CD8-positive, alpha-beta memory T cell (primary cell): ENCODE measurements around the gene KCTD1. TPM values are rescaled to one million over a fixed set of nuclear protein-coding genes. Genes with fewer than 3 reads are reported as not detected.

Experiments
- CTCF ChIA-PET: fragments of 350-600 bp; sonication (Branson Sonifier 250); formaldehyde crosslinking; loops from one replicate; lab custom pipeline; 2021; ENCODE audit warnings: antibody characterized with exemption; lab: Charles Lee
- POLR2A ChIA-PET: fragments of 350-600 bp; sonication (Branson Sonifier 250); formaldehyde crosslinking; loops from one replicate; lab custom pipeline; 2021; ENCODE audit warnings: antibody characterized with exemption; lab: Charles Lee
- DNase-seq, 5 donors: peaks; one replicate each; pipeline versions ENCODE4 v3.0.0 to v3.0.0-alpha.2; 2020 to 2022; ENCODE audit warnings: mixed read lengths in 1 of 5
- H3K27ac ChIP-seq: one replicate; pipeline ENCODE4 v1.7.0; 2013; ENCODE audit warnings: low read depth, mild to moderate bottlenecking, low read length, moderate library complexity
- H3K27me3 ChIP-seq: 2 replicates; pipeline ENCODE4 v1.7.0; 2013; ENCODE audit warnings: low read length, mild to moderate bottlenecking; ENCODE audit not compliant: insufficient read depth, poor library complexity, severe bottlenecking
- H3K36me3 ChIP-seq: 2 replicates; pipeline ENCODE4 v1.7.0; 2013; ENCODE audit warnings: mild to moderate bottlenecking, low read length, moderate library complexity; ENCODE audit not compliant: insufficient read depth
- H3K4me1 ChIP-seq: 2 replicates; pipeline ENCODE4 v1.7.0; 2013; ENCODE audit warnings: mild to moderate bottlenecking, low read length, moderate library complexity; ENCODE audit not compliant: insufficient read depth
- H3K4me3 ChIP-seq: 2 replicates; pipeline ENCODE4 v1.7.0; 2013; ENCODE audit warnings: mild to moderate bottlenecking, low read length
- H3K9me3 ChIP-seq: 2 replicates; pipeline ENCODE4 v1.7.0; 2013; ENCODE audit warnings: mild to moderate bottlenecking, low read length
- H3K27ac Mint-ChIP-seq, 8 donors: one replicate each; pipeline ENCODE4 v1.8.0; 2020 to 2021; ENCODE audit warnings: mixed read lengths in 8 of 8, mild to moderate bottlenecking in 6 of 8, inconsistent platforms in 3 of 8, moderate library complexity in 3 of 8
- H3K27me3 Mint-ChIP-seq, 2 donors: one replicate each; pipeline ENCODE4 v1.8.0; 2020 to 2021; ENCODE audit warnings: mixed read lengths in 2 of 2, mild to moderate bottlenecking in 1 of 2, moderate library complexity in 1 of 2
- H3K36me3 Mint-ChIP-seq, 3 donors: one replicate each; pipeline ENCODE4 v1.8.0; 2020 to 2021; ENCODE audit warnings: mixed read lengths in 3 of 3, inconsistent platforms in 1 of 3, mild to moderate bottlenecking in 1 of 3
- H3K4me1 Mint-ChIP-seq, 3 donors: one replicate each; pipeline ENCODE4 v1.8.0; 2020 to 2021; ENCODE audit warnings: mixed read lengths in 3 of 3, inconsistent platforms in 1 of 3, mild to moderate bottlenecking in 1 of 3
- H3K4me3 Mint-ChIP-seq, 7 donors: one replicate each; pipeline ENCODE4 v1.8.0; 2020 to 2021; ENCODE audit warnings: mixed read lengths in 7 of 7, mild to moderate bottlenecking in 6 of 7, moderate library complexity in 4 of 7, inconsistent platforms in 2 of 7
- H3K9me3 Mint-ChIP-seq, 5 donors: one replicate each; pipeline ENCODE4 v1.8.0; 2020 to 2022; ENCODE audit warnings: mixed read lengths in 5 of 5, mild to moderate bottlenecking in 3 of 5, moderate library complexity in 2 of 5, inconsistent platforms in 1 of 5
- polyA plus RNA-seq: library from polyadenylated mRNA; unstranded; fragments of 300-500 nt; fragmentation: Illumina TruSeq; gene quantifications from one replicate; pipeline ENCODE4 v1.2.3, GENCODE V29; 2021
- total RNA-seq, 2 experiments: library from RNA; stranded (reverse); gene quantifications; one replicate each; pipeline ENCODE4 v1.2.3, GENCODE V29; 2021

The KCTD1 gene
- total and polyA plus RNA-seq, 3 experiments from 2014 or later = 0.22 to 4.2 (median 3.5) TPM

DNA sequence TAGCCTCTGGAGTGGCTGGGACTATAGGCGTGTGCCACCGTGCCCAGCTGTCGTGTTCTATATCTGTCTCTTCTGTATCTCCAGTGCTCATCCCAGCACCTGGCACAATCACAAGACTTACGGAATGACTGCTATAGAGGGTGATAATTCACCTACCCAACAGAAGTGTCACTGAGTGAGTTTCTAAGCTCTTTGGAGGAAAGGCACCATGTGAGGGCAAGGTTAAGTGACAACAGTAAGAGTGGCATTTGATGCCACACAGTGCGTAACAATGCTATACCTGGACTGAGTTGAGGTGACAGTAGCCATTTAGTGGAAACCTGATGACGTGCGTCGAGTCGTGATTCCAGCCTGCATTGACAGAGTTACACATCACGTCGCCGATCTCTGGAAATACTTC is 89.0 kb downstream of the KCTD1 start:
- H3K36me3 ChIP-seq = no peaks in the 10 kb centered on the region
- CTCF ChIA-PET = interaction anchor here (1.0 kb wide), 1 partner anchor 10 kb away, joined by 3 read pairs; no protein-coding TSS in a partner anchor
- POLR2A ChIA-PET = no interaction called here
- no peaks in the 10 kb centered on the region for H3K9me3 Mint-ChIP-seq
- no peak overlapping the region for H3K27ac ChIP-seq
- peaks cover 0 to 13% (median 9%) of the 10 kb centered on the region in 3 donors for H3K36me3 Mint-ChIP-seq
- no peaks in the 10 kb centered on the region for H3K27me3 Mint-ChIP-seq
- H3K4me1 Mint-ChIP-seq = no peaks in the 10 kb centered on the region
- no peaks in the 10 kb centered on the region for H3K9me3 ChIP-seq
- no peak overlapping the region for H3K4me3 Mint-ChIP-seq
- H3K27ac Mint-ChIP-seq = no peak overlapping the region
- no peak for DNase-seq
- H3K27me3 ChIP-seq = no peaks in the 10 kb centered on the region
- H3K4me1 ChIP-seq = no peaks in the 10 kb centered on the region
- H3K4me3 ChIP-seq = no peak overlapping the region

DNA sequence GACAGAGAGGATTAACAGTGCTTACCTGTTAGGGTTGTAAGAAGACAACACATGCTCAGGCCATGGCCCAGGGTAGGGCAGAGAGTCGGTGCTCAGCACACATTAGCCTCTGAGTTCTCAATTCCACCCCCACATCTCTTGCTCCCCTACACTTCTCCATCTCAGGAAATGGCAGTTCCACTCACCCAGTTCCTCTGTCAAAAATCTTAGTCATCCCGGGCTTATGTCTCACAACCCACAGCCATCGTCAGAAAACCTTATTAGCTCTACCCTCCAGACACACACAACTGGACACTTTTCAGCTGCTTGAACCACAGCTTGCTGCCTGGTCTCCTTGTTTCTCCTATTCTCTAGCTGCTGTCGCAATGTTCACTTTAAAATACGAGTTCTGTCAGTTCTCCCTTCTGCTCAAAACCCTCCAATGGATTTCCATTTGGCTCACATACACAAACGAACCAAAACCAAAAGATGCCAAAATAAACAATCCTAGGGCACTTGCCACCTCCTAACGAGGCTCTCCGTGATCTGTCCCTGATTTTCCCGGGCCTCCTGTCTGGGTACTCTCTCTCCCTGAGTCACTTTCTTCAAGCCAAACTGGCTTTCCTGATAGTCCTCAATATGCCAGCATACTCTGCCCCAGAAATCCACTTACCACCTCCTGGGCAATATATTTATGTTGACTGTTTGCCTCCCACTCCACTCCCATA is 89.7 kb downstream of the KCTD1 start:
- no peaks in the 10 kb centered on the region for H3K27me3 ChIP-seq
- H3K36me3 ChIP-seq = no peaks in the 10 kb centered on the region
- Mint-ChIP-seq H3K27ac (no peak overlapping the region), H3K9me3 (no peaks in the 10 kb centered on the region), H3K36me3 (peaks cover 0 to 11% (median 8%) of the 10 kb centered on the region in 3 donors), H3K27me3 (no peaks in the 10 kb centered on the region), H3K4me1 (no peaks in the 10 kb centered on the region), H3K4me3 (no peak overlapping the region)
- no peak overlapping the region for H3K4me3 ChIP-seq
- H3K9me3 ChIP-seq = no peaks in the 10 kb centered on the region
- H3K27ac ChIP-seq = no peak overlapping the region
- no peak for DNase-seq
- no peaks in the 10 kb centered on the region for H3K4me1 ChIP-seq
- ChIA-PET POLR2A (no interaction called here), CTCF (interaction anchor here (1.0 kb wide), 1 partner anchor 10 kb away, joined by 3 read pairs; no protein-coding TSS in a partner anchor)

DNA sequence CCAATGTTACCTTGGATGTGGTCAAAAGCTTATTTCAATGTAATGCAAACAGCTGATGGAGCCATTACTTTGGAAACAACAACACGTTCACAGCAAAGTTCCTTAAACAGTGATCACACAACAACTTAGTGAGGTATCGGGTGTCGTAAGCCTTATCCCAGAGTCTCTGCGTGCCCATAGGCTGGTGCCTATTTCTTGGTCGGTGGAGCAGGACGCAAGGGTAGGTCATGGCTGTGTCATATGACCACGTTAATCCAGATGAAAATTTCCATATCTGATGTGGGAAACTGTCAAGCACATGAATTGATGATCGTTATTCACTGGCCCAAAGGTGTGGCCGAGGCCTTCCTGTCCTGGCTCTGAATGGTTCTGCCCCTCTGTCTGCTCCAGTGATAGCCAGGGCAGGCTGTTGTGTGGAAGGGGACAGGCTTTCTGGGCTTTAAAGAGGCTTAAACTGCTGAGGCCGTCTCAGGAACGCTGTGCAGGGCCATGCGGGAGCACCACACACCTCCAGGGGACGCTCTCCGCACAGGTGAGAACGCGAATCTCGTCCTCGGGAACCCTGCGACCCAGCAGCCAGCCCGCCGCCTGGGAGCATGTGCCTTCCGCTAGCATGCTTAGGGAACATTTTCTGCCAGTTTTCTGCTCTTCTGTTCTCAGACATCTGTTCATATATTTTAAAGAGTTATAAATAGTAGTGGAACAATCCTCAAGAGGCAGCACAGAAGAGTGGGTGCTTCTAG is 90.6 kb downstream of the KCTD1 start:
- CTCF ChIA-PET = no interaction called here
- no peak overlapping the region for H3K4me3 Mint-ChIP-seq
- no peaks in the 10 kb centered on the region for H3K27me3 Mint-ChIP-seq
- POLR2A ChIA-PET = no interaction called here
- peaks cover 0 to 11% (median 8%) of the 10 kb centered on the region in 3 donors for H3K36me3 Mint-ChIP-seq
- DNase-seq = no peak
- H3K9me3 ChIP-seq = no peaks in the 10 kb centered on the region
- no peak overlapping the region for H3K4me3 ChIP-seq
- no peaks in the 10 kb centered on the region for H3K4me1 ChIP-seq
- H3K9me3 Mint-ChIP-seq = no peaks in the 10 kb centered on the region
- H3K27ac Mint-ChIP-seq = no peak overlapping the region
- no peaks in the 10 kb centered on the region for H3K4me1 Mint-ChIP-seq
- H3K27me3 ChIP-seq = no peaks in the 10 kb centered on the region
- H3K27ac ChIP-seq = no peak overlapping the region
- H3K36me3 ChIP-seq = no peaks in the 10 kb centered on the region

DNA sequence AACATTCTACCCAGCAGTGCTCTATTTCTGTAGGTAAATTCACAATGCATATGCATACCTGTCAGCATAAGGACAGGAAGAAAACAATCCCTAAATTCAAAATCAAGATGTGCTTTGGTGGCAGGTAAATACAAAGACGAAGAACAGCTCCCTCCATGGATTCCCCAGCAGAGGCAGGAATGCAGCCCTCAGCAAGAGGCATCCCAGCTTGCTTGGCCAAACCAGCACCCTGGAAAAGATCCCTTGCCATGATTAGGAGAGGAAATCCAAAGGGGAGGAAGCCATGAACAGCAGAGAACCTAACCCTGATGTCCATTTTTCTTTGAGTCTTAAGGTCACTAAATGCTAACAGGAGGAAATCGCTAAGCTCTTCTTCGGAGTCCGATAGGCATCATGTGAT is 91.2 kb downstream of the KCTD1 start:
- no peak for DNase-seq
- Mint-ChIP-seq H3K27me3 (no peaks in the 10 kb centered on the region), H3K27ac (no peak overlapping the region), H3K4me3 (no peak overlapping the region), H3K9me3 (no peaks in the 10 kb centered on the region), H3K36me3 (peaks cover 0 to 11% (median 8%) of the 10 kb centered on the region in 3 donors), H3K4me1 (no peaks in the 10 kb centered on the region)
- ChIA-PET CTCF (no interaction called here), POLR2A (no interaction called here)
- Histone ChIP-seq H3K27me3 (no peaks in the 10 kb centered on the region), H3K36me3 (no peaks in the 10 kb centered on the region), H3K9me3 (no peaks in the 10 kb centered on the region), H3K27ac (no peak overlapping the region), H3K4me1 (no peaks in the 10 kb centered on the region), H3K4me3 (no peak overlapping the region)

DNA sequence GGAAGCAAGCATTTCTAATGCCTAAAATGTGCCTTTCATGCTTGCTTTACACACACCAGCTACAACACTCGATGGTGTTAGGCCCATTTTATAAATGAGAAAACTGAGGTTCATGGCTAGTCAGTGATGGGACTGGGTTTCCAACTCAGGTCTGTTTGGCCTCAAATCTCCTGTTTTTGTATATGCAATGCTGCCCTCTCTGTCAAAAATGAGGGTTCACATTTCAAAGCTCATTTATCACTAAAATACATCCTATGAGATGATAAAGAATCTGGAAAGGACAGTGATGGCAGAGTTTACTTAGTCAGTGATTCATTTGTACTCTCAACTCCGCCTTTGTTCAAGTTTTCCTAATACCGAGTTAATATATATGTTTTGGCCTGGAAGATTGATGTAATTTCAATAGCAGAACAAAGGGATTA is 92.3 kb downstream of the KCTD1 start:
- Mint-ChIP-seq H3K27ac (no peak overlapping the region), H3K27me3 (peaks cover 0 to 2% of the 10 kb centered on the region in 2 donors), H3K9me3 (no peaks in the 10 kb centered on the region), H3K4me3 (no peak overlapping the region), H3K36me3 (peaks cover 0 to 11% (median 8%) of the 10 kb centered on the region in 3 donors), H3K4me1 (no peaks in the 10 kb centered on the region)
- Histone ChIP-seq H3K27me3 (no peaks in the 10 kb centered on the region), H3K36me3 (no peaks in the 10 kb centered on the region), H3K4me3 (no peak overlapping the region), H3K9me3 (no peaks in the 10 kb centered on the region), H3K4me1 (no peaks in the 10 kb centered on the region), H3K27ac (no peak overlapping the region)
- ChIA-PET CTCF (no interaction called here), POLR2A (no interaction called here)
- no peak for DNase-seq

DNA sequence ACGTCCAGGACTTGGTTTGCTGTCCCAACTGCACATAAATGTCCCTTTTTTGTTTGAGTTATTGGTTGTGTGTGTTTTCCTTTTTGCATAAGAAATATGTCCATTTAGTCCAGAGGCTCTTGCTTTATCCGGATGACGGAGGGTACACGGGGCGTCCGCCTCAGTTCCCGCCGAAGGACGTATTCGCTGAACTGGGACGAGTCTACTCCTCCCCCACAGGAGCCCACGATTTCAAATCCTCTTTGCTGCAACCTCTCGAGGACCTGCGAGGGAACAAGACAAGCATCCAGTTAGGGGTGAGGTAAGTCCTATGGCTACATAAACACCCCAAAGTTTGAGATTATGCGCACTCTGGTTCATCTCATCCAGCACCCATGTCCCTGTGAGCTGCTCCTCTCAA is 92.7 kb downstream of the KCTD1 start:
- Histone ChIP-seq H3K4me1 (no peaks in the 10 kb centered on the region), H3K36me3 (no peaks in the 10 kb centered on the region), H3K27ac (no peak overlapping the region), H3K4me3 (no peak overlapping the region), H3K27me3 (no peaks in the 10 kb centered on the region), H3K9me3 (no peaks in the 10 kb centered on the region)
- ChIA-PET POLR2A (no interaction called here), CTCF (no interaction called here)
- Mint-ChIP-seq H3K27me3 (peaks cover 2 to 6% of the 10 kb centered on the region in 2 donors), H3K4me3 (no peak overlapping the region), H3K4me1 (no peaks in the 10 kb centered on the region), H3K36me3 (peaks cover 0 to 11% (median 8%) of the 10 kb centered on the region in 3 donors), H3K9me3 (no peaks in the 10 kb centered on the region), H3K27ac (no peak overlapping the region)
- no peak for DNase-seq

DNA sequence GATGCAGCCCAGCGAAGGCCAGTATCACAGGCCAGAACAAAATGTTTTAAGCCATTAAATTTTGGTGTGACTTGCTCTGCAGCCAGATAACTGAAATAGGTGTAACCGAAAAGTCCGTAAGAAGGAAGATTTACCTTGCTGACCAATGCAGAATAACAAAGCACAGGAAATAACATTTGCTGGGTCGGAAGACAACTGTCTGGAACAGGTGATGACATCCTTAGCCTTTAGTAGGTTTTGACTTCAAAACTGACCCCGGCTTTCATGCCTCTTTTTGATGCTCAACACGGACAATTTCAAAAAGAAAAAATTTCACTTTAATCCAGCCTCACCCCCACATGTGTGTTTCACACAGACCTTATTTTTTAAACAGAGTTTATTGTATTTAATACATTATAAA is 93.7 kb downstream of the KCTD1 start:
- H3K36me3 ChIP-seq = no peaks in the 10 kb centered on the region
- H3K4me1 Mint-ChIP-seq = no peaks in the 10 kb centered on the region
- H3K27ac ChIP-seq = no peak overlapping the region
- peaks cover 0 to 10% (median 6%) of the 10 kb centered on the region in 3 donors for H3K36me3 Mint-ChIP-seq
- no peaks in the 10 kb centered on the region for H3K9me3 Mint-ChIP-seq
- H3K4me3 Mint-ChIP-seq = no peak overlapping the region
- ChIA-PET POLR2A (no interaction called here), CTCF (no interaction called here)
- H3K4me1 ChIP-seq = no peaks in the 10 kb centered on the region
- no peak for DNase-seq
- no peak overlapping the region for H3K27ac Mint-ChIP-seq
- H3K9me3 ChIP-seq = no peaks in the 10 kb centered on the region
- H3K27me3 Mint-ChIP-seq = peaks cover 2 to 11% of the 10 kb centered on the region in 2 donors
- no peaks in the 10 kb centered on the region for H3K27me3 ChIP-seq
- no peak overlapping the region for H3K4me3 ChIP-seq

DNA sequence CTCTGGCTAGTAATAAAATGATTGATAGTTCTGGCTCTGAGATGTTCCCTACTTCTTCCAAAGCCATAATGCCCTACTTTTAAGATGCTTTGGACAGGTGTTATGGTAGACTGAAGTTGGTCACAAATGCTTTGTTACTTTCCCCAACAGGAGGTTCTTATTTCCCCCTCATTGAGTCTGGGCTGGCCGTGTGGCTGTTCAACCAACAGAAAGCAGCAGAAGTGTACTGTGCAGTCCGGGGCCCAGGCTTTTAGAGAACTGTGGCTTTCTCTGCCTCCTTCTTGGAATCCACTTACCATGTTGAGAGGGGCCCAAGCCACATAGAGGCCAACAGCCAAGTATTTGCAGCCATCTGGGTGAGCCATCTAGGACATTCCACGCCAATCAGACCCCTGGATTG is 94.2 kb downstream of the KCTD1 start:
- Mint-ChIP-seq H3K4me1 (no peaks in the 10 kb centered on the region), H3K27me3 (peaks cover 2 to 12% of the 10 kb centered on the region in 2 donors), H3K9me3 (no peaks in the 10 kb centered on the region), H3K36me3 (peaks cover 0 to 8% (median 6%) of the 10 kb centered on the region in 3 donors), H3K4me3 (no peak overlapping the region), H3K27ac (no peak overlapping the region)
- Histone ChIP-seq H3K4me1 (no peaks in the 10 kb centered on the region), H3K27ac (no peak overlapping the region), H3K27me3 (no peaks in the 10 kb centered on the region), H3K4me3 (no peak overlapping the region), H3K36me3 (no peaks in the 10 kb centered on the region), H3K9me3 (no peaks in the 10 kb centered on the region)
- DNase-seq = no peak
- POLR2A ChIA-PET = no interaction called here
- CTCF ChIA-PET = no interaction called here
